Thyroid gland (tissue), 4 donors: ENCODE data around the gene DNER.

Experiments used
- POLR2A ChIP-seq, 2 donors: fragments of 450-650 bp; IDR thresholded peaks; one replicate each; pipeline ENCODE4 v1.6.1; 2017; ENCODE audit warnings: antibody characterized with exemption in 2 of 2, mild to moderate bottlenecking in 2 of 2, moderate library complexity in 1 of 2
- TF ChIP-seq, protein P1 (sequence below), 6 experiments: fragments of 200-600 bp in 3 of 6; fragments of 450-650 bp in 3 of 6; sonication (generic) in 3 of 6; IDR thresholded peaks; one replicate each; pipeline ENCODE4 v1.5.1; 2016 to 2019; ENCODE audit warnings: antibody characterized with exemption in 6 of 6, mild to moderate bottlenecking in 2 of 6, inconsistent platforms in 1 of 6, moderate library complexity in 1 of 6

DNA sequence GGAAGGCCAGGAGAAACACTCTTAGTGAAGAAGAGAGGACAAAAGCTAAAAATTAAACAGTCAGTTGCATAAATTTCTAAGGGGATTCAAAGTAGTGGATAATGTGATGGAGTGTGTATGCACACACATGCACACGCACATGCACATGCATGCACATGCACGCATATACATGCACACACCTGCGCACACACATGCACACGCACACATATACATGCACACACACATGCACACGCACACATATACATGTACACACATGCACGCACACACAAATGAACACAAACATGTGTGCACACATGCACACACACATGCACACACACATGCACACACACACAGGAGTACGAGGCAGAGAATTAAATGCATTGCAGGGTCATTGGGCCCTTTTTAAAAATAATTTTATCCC is 117.6 kb downstream of the DNER start:
- TF ChIP-seq, protein P1, sequence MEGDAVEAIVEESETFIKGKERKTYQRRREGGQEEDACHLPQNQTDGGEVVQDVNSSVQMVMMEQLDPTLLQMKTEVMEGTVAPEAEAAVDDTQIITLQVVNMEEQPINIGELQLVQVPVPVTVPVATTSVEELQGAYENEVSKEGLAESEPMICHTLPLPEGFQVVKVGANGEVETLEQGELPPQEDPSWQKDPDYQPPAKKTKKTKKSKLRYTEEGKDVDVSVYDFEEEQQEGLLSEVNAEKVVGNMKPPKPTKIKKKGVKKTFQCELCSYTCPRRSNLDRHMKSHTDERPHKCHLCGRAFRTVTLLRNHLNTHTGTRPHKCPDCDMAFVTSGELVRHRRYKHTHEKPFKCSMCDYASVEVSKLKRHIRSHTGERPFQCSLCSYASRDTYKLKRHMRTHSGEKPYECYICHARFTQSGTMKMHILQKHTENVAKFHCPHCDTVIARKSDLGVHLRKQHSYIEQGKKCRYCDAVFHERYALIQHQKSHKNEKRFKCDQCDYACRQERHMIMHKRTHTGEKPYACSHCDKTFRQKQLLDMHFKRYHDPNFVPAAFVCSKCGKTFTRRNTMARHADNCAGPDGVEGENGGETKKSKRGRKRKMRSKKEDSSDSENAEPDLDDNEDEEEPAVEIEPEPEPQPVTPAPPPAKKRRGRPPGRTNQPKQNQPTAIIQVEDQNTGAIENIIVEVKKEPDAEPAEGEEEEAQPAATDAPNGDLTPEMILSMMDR (IDR thresholded peaks at IDR 0.05) = no peak
- TF ChIP-seq POLR2A (IDR thresholded peaks at IDR 0.05) = no peak
